Cardiac fibroblast (primary cell): ENCODE data around the gene RTF2.
A peak's percentile ranks its signal among the peaks of the same experiment; 100 is the strongest.
"Not testable (repeated sequence)": the region's sequence is repeated elsewhere in the genome, so short reads cannot be mapped to it uniquely, and the experiment has no call there.

ENCODE experiments used
- DNase-seq, 2 donors: peaks; one replicate each; pipeline versions ENCODE4 v3.0.0 to v3.0.0-alpha.2; 2010; ENCODE audit warnings: low read depth in 2 of 2
- H3K4me3 ChIP-seq, 2 donors: replicated peaks in 1 of 2; 1 replicate in 1 of 2; 2 replicates in 1 of 2; pipeline ENCODE4 v1.5.1; 2011; ENCODE audit warnings: low read depth in 2 of 2, low read length in 2 of 2, mild to moderate bottlenecking in 2 of 2, moderate library complexity in 1 of 2
- CTCF ChIP-seq: IDR thresholded peaks from one replicate; pipeline ENCODE4 v1.5.1; 2011; ENCODE audit warnings: low read depth, mild to moderate bottlenecking, low read length, inconsistent platforms

The RTF2 gene

GRCh38 chr20:56558968-56559367 is 90.5 kb downstream of the RTF2 start:
- TF ChIP-seq CTCF = no peak
- no peak overlapping the region for H3K4me3 ChIP-seq
- DNase-seq = no peak

- peak in 1 of 2 donors; percentile 10 for DNase-seq
- not testable (repeated sequence) for H3K4me3 ChIP-seq
These were observed 96.1 kb downstream of the RTF2 start for GRCh38 chr20:56564526-56564925.

- DNase-seq = no peak
- TF ChIP-seq CTCF = no peak
- no peak overlapping the region for H3K4me3 ChIP-seq
These were observed 97.1 kb downstream of the RTF2 start for GRCh38 chr20:56565511-56565910.

- no peak for DNase-seq
- no peak for TF ChIP-seq CTCF
These were observed 98.2 kb downstream of the RTF2 start for GRCh38 chr20:56566621-56567020.

More at GRCh38 chr20:56566621-56567020, 98.2 kb downstream of the RTF2 start:
- no peak overlapping the region for H3K4me3 ChIP-seq
